NT2/D1 (cell line): ENCODE results near the gene IFI27L1.

ENCODE experiments used
- SUZ12 ChIP-seq: IDR thresholded peaks from 2 replicates; pipeline ENCODE4 v1.6.1; 2011; ENCODE audit not compliant: insufficient read length, insufficient read depth; ENCODE audit errors: extremely low read depth
- YY1 ChIP-seq: IDR thresholded peaks from 2 replicates; pipeline ENCODE4 v1.6.1; 2011; ENCODE audit not compliant: insufficient read length, insufficient read depth

GRCh38 chr14:94087891-94088290, 6.8 kb downstream of the IFI27L1 start:
- TF ChIP-seq SUZ12 (no peak), YY1 (no peak)
